ENCODE results near the gene FRMPD1. TPM values are rescaled to one million over a fixed set of nuclear protein-coding genes. Genes with fewer than 3 reads are reported as not detected.

Gene FRMPD1, protein sequence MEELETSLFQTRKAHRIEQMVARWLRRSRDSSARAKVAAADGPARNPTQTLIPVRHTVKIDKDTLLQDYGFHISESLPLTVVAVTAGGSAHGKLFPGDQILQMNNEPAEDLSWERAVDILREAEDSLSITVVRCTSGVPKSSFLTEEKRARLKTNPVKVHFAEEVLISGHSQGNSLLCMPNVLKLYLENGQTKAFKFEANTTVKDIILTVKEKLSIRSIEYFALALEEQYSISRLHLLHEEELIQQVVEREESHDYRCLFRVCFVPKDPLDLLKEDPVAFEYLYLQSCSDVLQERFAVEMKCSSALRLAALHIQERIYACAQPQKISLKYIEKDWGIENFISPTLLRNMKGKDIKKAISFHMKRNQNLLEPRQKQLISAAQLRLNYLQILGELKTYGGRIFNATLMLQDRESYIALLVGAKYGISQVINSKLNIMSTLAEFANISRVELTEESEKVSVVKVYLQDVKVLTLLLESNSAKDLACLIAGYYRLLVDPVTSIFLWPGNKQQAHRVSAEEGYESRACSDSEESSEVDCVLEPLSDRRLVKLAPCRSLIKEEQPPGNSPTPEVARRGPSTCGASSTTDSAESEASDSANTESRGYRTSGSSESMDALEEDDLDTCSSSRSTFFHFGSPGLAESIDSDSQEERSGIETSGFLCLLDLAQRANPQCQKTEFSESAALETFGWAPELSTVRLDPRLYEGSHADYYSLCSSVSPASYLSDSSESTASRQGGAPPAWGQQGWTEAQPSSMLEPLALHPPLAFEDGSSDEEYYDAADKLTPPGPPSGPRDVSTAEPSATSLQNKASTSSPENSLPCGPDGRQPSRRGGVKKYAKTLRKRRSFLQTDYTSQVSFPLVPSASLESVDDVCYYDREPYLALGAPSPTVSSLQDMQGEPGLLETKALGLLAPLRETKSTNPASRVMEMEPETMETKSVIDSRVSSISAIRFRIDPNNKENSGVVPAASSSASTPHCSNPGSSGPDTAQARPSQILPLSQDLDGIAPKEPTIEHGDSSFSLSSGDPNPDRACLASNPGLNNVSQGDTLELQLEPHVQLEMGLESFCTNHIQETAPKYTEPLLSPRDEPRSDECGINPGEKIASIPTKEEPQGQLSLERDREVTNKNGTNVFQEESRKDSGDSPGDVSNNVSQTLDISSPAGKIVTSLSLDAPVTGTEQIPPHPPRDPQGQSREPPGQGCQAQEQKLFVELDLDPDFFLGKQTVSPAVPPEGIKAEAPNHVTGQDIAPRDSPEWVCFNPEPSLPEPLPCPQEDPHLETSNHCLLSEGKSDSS (N-terminal part only)
- total RNA-seq, result not detected in 2 replicates

DNA sequence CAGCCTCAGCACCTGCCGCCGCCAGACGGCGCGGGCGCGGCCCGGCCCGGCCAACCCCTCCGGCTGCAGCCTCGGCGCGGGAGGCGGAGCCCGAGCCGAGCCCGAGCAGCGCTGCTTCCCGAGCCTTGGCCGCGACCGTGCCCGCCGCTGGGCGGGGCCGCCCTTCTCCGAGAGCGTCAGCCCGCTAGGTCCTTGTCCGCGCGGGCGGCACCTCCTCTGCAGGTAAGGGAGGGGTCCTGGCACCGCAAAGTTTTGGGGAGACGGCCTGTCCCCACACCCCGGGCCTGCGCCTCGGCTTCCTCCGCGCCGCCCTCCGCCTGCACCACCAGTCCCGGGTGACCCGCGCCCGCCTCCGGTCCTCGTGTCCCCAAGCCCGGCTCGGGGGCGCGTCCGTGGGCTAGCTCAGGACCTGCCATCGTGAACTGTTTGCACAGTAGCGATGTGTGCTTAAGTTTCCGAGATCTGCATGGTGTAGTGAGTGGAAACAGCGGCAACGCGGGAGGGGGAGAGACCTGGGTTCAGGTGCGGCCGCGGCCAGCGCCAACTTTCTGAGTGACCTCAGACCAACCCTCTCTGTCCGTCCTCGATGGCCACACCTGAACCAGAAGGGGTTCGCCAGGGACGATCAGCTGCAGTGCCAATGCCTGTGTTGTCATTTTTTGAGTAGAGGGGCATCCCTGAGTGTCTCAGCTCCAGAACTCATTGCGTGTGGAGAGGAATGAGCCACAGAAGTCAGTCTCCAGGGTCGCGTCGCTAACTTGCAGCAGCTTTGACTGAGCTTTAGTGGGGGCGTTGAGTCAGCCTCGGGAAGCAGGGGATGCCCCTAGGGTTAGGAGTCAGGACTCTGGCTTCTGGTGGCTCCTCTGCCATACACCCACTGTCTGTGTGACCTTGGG lies at the start of gene FRMPD1:
Gene FRMPD1 (plus strand): TSS at position 82 of the 896 bp plus-strand sequence. CDS start 41,688 bp downstream, outside the sequence.

GRCh38 chr9:37753489-37754190 lies 102.9 kb downstream of the FRMPD1 start, which contains the start of gene TRMT10B:
Gene TRMT10B, plus strand, starts transcription at chr9:37753805. Its CDS starts 8,127 bp downstream, at chr9:37761932.

GRCh38 chr9:37784616-37785483 lies 134.1 kb downstream of the FRMPD1 start, which contains the start of gene EXOSC3:
Gene EXOSC3, minus strand, starts transcription at chr9:37785064. Its CDS starts 20 bp downstream, at chr9:37785044.

Other genes starting within 250 kb of the FRMPD1 start
- gene GRHPR, start 228.3 kb upstream of the FRMPD1 start, total RNA-seq, result 101 and 106 TPM in 2 replicates
- gene ZBTB5, start 185.5 kb upstream of the FRMPD1 start, total RNA-seq, result 5.3 and 15.7 TPM in 2 replicates
- gene POLR1E, start 165.0 kb upstream of the FRMPD1 start, total RNA-seq, result 14.2 and 17.1 TPM in 2 replicates
- gene FBXO10, start 74.6 kb upstream of the FRMPD1 start, total RNA-seq, result 8.4 and 15.5 TPM in 2 replicates
- 118 and 146 TPM in 2 replicates for gene TOMM5, start 58.4 kb upstream of the FRMPD1 start, total RNA-seq
- 1.8 and 2.8 TPM in 2 replicates for gene TRMT10B, start 102.9 kb downstream of the FRMPD1 start, total RNA-seq
- 20.7 and 26.3 TPM in 2 replicates for gene EXOSC3, start 134.1 kb downstream of the FRMPD1 start, total RNA-seq
- 11.3 and 39.0 TPM in 2 replicates for gene DCAF10, start 149.8 kb downstream of the FRMPD1 start, total RNA-seq